GM19043 (cell line): ENCODE data around the gene RNF113B.

Experiments used
- ATAC-seq: cut with Tn5 transposase; IDR thresholded peaks from one replicate; pipeline ENCODE4 v1.9.1; 2021; ENCODE audit warnings: low read depth; ENCODE audit not compliant: unreplicated experiment

The RNF113B gene

DNA sequence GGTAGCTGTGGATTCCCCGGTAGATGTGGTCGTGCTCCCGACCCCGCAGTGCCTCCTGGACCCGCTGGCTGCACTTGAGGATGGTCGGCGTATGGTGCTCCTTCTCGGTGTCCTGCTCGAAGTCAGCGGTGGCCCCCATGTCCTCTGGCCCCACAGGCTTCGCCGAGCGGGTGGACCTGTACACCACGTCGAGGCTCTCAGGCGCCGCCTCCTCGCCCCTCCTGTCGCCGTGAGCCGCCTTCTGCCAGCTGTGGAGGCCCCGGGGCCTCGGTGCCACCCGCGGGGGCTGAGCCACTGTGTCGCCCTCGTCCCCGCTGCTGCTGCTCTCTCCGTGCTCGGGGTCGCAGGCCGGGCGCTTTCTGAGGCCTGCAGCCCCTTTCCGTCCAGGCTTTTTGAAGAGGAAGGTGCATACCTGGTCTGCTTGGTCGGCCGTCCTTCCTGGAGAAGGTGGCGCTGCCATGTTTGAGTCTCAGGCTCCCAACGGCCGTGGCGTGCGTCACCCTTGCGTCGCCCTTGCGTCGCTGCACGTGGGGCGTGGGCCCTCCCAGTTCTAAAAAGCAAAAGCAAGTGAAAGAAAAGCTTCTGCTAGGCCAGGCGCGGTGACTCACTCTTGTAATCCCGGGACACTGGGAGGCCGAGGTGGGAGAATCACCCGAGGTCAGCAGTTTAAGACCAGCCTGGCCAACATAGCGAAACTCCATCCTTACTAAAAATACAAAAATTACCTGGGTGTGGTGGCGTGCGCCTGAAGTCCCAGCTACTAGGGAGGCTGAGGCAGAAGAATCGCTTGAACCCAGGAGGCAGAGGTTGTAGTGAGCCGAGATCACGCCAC is at the start of gene RNF113B:
Gene RNF113B (minus strand): TSS at position 493 of the 832 bp plus-strand sequence. CDS start 33 bp downstream, at position 460.
- ATAC-seq = no peak

DNA sequence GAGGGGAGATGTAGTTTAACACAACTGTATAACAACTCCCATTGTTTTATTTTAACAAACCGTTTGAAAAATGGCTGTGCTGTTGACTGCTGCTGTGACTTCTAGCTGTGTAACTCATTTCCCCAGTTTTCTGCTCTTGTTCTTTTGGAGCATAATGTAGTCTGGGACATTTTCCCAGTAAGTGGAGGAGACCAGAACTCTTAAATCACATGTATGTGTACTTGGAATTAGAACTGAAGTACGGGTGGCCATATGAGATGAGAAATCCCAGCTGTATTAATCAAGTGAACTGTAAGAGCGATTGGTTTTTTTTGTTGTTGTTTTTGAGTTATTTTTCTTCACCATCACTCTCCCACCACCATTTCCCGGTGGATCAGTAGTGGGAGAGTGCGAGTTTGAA is 49.4 kb upstream of the RNF113B start:
- no peak for ATAC-seq

DNA sequence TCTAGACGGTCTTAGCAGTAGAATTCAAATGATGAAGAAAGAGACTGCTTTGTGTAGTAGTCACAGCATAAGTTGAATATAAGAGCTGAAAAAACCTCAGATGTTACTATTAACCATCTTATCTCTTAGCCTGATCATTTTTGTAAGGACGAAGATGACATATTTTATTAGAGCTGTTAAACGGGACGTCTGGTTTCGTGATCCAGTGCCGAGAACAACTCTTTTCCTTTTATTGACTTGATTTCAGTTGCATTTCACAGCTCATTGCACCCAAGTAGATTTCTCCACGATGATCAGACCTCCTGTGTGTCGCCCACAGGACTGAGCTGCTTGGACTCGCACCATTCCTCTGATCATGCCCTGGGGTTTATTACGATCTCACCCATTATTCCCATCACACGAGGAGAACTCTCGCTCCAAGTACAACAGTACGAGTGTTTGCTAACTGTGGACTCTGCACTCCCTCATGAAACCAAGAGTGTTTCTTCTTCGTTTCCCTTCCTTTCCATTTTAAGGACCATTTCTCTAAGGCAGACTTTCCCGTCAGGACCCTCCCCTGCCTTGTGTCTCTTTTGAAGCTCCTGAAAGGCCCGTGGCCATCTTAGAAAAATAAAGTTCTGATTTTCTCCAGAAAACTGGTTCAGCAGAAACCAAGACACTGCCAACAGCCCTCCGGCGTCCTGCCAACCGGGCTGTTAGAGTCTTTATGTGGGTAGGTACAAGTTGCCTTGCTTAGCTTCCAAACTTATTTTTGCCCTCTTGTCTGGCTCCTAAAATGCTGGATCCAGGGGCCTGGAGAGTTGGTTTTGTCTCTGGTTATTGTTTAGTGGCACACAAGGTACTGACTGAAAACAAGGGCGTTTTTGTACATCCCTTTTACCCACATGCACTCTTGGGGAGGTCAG is 48.2 kb upstream of the RNF113B start:
- ATAC-seq = no peak

DNA sequence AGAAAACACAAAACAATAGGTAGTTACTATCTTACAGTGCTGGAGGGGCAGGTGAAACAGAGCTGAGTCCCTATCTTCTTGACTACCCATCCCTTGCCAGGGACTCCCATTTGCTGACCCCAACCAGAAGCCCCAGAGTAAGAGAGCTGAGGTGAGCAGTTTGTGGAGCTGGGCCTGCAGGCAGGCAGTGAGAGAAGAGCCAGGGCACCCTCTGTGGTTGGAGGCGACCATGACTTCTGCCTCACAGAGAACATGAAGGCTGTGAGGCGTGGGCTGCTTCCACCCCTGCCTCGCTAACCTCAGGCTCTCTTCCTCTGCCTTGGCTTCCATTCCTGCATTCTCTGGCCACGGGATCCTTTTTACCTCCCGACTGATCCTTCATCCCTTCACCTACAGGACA is 47.5 kb upstream of the RNF113B start:
- no peak for ATAC-seq

DNA sequence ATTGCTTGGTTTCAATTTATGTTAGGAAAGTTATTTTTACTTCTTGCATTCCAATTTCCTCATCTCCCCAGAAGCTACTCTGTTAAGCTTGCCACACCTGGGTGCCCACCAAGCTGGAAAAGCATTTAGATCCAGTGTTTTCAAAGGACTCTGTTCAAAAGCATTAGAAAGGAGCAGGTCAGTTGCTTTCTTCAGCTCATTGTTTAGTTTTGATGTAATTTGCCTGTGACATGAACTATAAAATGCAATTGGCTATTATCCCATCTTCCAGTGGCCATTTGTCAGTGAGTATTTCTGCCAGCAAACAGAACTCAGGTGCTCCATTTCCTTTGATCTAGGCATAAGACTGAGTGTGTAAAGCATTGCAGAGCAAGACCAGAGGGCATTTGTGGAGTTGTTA is 46.7 kb upstream of the RNF113B start:
- no peak for ATAC-seq

DNA sequence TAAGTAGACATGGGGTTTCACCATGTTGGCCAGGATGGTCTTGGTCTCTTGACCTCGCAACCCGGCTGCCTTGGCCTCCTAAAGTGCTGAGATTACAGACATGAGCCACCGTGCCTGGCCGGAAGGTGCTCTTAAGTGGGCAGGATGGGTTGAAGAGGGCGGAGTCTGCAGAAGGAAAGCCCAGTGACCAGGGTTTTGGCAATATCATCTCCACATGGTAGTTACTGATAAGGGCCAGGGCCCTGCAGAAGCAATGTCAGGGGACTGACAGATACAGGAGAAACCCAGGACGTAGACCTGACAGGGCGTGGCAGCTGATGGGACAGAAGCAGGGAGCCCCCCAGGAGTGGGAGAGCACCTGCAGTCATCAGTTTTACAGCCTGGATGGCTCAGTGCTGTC is 45.7 kb upstream of the RNF113B start:
- no peak for ATAC-seq

DNA sequence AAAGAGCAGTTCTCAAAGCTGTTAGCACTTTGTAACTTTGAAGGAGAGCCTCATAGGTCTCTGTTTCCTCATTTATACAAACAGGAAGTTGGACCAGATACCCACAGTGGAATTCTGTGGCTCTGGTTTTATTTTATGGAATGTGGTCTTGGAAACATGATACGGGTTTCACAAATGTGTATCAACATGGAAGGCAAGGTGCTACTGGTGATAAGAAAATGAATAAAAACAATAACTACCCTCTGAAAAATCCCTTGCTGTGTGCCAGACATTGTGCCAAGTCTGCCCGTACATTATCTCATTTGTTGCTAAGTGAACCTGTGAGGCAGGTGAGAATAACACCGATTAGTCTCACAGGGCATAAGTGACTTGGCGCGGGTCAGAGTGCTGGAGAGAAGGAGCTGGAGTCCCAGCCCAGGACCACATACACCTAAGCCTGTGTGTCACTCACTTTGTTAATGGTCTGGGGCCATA is 45.0 kb upstream of the RNF113B start:
- no peak for ATAC-seq

DNA sequence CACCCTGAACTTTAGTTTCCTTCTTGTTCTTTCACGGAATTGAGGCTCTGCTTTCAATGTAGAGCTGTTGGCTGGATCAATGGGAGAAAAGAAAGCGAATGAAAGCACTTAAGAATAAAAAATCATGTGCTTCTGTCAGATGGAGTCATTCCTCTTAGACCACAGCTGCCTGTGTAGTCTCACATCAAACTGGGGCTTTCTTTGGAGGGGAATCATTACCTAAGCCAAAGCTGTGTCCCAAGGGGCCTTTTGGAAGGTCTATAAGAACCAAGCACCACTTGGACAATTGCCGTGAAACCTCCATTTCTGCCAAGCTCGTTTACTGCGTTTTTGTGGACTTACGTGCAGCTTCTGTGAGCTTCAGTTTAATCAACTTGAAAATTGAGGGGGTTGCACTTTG is 44.2 kb upstream of the RNF113B start:
- ATAC-seq = no peak

DNA sequence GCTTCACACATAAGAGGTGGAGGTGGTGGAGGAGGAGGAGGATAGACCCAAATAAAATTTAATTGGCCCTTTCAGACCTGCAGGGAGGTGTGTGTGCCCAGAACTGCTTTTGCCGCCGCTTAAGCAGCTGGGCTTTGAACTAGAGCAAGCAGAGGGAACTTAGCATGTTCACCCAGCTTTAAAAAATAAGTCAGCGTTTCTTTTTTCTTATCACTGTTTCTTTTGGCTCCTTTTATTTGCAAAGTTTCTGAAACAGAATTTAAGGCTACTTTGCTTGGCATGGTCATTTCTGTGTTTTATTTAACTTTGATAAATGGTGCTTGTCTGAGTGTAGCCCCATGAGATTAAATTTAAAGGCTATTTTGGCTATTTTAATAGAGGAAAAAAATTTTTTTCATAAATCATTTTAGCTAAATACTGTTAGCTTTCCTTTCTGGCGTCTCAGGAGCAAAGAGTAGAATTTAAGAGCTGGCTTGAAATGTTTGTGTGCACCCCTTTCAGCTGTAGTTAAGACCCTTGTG is 43.3 kb upstream of the RNF113B start:
- no peak for ATAC-seq

DNA sequence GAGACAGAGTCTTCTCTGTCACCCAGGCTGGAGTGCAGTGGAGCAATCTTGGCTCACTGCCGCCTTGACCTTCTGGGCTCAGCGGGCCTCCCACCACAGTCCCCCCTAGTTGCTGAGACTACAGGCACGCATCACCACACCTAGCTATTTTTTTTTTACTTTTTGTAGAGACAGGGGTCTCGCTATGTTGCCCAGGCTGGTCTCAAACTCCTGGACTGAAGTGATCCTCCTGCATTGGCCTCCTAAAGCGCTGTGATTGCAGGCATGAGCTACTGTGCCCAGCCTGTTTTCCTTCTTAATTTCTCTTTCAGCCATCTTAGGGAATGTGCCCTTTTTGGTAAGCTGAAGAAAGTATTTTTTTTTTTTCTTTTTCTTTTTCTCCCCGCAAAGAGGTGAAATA is 42.6 kb upstream of the RNF113B start:
- ATAC-seq = no peak

DNA sequence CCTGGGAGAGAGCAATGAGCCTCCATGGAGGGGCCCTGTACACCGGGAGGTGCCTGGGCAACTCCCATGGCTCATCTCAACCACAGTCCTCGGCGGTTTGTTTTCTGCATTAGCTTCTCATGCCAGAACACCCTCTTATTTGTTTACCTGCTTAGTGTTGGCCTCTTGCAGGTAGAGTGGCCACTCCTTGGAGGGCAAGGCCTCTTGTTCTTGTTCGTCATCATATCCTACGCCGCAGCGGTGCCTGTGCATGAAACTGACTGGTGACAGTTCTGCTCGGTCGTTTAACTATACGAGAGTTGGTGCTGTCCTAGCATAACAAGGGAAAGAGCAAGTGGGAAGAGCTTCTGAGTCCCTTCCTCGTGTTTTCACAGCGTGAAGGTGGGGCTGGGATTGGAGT is 40.5 kb upstream of the RNF113B start:
- ATAC-seq = no peak

DNA sequence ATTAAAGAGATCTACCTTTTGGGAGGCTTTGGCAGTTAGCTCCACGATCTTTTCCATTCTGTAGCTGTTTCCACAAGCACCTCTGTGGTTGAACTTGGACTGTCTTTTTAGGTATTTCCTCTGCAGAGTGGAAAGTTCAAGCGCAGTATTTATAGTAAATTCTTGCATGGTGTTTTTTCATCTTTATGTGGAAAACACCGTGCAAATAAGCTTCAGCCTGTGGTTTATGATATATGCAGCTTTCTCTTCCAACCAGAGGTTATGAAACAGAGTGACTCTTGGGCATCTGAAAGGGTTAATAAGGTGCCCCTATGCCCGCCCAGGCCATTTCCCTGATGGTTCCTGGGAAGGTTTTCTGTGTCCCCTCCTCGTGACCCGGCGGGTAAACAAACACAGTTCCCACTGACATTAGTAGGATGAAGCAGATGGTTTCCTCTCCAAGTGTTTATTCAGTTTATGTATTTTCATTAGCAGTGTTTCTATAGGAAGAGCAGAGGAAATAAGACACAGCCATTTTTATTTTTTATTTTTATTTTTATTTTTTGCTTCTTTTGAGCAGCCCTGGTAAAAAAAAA is 39.7 kb upstream of the RNF113B start:
- no peak for ATAC-seq

DNA sequence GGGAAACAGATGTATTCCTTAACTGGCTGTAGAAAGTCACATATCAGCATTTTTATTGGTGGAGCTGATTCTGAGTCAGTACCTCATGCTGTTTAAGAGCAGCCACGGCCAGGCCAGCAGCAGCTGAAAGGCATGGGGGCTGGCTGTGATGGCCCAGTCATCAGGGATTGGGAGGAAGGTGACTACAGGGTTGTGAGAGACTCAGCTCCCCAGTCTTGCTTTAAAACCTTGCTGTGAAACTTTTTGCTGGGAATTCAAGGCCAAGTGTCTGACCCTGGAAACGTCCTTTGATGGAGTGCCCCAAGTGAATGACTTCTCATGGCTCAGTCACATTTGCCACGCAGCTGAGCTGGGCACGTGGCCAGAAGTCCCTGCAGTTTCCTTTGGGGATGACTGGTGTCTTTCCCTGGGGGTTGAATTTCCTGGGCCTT is 39.1 kb upstream of the RNF113B start:
- no peak for ATAC-seq

DNA sequence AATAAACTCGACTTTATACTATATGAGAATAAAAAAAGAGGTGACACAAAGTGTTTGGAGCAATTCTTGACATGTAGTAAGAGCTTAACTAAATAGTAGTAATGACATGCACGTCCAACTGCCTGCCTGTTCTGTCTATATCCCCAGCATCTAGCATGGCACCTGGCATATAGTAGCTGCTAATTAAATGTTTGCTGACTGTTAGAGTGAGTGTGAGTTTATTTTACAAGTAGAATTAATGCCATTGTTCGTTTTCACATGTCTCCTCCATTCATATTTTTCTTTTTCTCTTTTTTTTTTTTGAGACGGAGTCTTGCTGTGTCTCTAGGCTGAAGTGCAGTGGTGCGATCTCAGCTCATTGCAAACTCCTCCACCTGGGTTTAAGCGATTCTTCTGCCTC is 38.4 kb upstream of the RNF113B start:
- no peak for ATAC-seq

DNA sequence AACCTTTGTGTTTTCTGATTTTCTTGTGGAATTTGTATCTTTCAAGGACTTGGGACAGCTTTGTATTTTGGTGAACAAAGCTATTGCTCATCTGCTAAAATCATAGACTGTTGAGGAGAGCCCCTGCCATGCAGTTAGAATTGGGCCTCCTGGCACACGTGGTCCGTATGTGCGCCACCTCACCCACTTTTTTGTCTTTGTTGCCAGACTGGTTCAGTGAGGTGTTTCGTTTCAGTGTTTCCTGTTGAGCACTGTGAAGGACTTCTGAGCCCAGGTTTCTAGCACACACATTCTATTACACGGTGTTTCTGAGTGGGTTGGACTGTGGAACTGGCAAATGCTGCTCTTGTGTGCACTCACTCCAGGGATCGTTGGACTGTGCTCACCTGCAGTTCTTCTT is 37.6 kb upstream of the RNF113B start:
- no peak for ATAC-seq

DNA sequence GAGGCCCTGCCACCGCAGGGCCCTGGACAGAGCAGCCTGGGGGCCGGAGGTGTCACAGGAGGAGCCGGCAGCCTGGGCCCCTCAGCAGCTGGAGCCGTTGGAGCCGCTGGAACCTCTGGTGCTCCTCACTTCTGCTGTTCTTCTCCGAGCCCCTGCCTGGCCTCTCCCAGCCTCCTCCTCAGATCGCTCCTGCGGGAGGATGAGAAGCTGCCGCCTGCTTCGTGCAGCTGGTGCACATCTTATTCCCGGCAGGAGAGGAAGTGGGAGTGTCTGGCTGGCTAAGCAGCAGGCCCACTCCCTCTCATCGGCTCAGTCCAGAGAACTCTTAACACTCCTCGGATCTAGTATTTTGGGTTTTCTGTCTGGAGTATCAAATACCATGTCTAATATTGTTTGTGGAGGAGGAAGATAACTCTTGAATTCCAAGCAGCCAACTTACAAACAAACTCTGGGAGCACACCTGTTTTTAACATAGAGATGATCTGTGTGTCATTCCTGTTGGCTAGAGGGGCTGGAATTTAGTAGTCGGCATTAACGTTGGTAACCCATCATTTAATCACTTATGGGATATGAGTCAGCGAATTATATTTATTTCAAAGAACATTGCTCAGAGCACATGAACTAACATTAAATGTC is 37.1 kb upstream of the RNF113B start:
- ATAC-seq = no peak

DNA sequence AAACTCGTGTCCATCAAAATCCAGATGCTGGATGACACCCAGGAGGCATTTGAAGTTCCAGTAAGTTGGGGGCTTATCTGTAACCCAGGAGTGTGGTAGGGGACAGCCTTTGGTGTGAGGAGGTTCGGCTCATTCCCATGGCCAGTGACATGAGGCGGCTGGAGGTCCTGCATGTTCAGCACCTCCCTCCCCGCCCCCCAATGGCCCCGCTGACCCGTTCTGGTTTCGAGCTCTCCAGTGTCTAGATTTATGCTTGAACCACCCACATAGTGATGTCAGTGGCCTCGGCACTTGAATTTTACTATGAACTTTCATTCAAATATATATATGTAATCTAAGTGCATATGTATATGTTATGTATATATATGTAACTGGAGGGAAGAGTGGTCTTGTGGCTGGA is 36.3 kb upstream of the RNF113B start:
- no peak for ATAC-seq

DNA sequence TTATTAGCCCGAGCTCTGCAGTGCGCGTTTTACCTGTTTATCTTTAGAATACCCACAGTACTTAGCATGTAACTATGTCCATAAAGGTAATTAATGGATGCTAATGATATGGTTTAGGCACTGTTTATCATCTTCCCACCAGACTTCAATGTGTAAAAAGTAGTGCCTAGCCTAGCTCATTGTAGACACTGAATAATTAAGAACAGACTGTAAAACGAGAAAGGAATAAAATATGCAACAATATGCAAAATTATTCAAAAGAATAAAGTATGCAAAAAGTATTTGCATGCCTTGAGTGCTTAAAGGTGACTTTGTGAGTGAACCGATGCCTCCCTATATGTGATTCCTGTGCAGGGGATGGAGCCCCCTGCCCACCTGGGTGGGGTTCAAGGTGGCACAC is 35.7 kb upstream of the RNF113B start:
- no peak for ATAC-seq

DNA sequence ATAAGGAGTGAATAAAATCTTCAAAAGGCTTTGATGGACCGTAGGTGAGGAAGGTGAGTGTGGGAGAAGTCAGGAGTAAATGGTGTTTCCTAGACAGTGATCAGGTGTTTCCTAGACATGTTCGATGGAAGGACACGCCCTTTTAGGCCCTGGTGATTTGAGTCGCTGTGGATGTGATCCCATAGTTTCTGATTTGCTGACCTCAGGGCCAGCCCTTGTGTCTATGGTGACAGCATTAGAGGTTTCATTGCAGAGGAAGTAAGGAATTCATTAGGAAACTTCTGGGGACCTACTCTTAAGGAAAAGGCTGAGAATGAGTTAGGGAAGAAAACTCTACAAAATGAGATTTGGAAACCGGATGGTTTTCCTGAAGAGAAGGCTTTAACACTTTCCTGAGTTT is 31.5 kb upstream of the RNF113B start:
- ATAC-seq = no peak

DNA sequence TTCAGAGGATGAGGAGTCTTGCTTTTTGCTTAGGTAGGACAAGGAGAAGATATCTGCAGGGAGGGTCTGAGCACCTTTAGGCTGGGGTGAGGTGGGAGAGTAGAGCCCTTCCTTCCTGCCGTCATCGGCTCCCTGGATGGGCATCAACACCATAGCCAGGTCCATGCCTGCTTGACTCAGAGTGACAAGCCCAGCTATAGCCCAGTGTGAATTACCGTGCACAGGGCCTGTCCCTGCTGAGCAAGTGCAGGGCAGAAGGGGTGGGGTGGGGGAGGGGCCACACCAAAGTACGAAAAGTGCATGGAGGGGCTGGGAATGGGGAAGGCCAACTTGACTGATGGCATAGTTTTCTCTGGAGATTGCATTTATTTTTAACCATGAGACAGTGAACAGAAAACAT is 30.3 kb upstream of the RNF113B start:
- ATAC-seq = no peak
